Psoas muscle (tissue), 8 donors: Measurements from ENCODE around the gene IL21R. TPM values are rescaled to one million over a fixed set of nuclear protein-coding genes. Genes with fewer than 3 reads are reported as not detected.

Experiments
- ATAC-seq, 4 donors: fragments of 200-7000 bp; cut with Tn5 transposase; one replicate each; pipeline ENCODE4 v1.9.1; 2020; ENCODE audit warnings: moderate library complexity in 3 of 4, mild to moderate bottlenecking in 2 of 4
- DNase-seq, 2 donors: peaks; one replicate each; pipeline ENCODE4 v3.0.0-alpha.2; 2020
- H3K27ac ChIP-seq: fragments of 200-600 bp; one replicate; pipeline ENCODE4 v1.8.0; 2022
- H3K27me3 ChIP-seq, 3 donors: fragments of 200-600 bp in 1 of 3; one replicate each; pipeline versions ENCODE4 v1.6.1 to v1.8.0; 2013 to 2022; ENCODE audit warnings: low read length in 2 of 3, mild to moderate bottlenecking in 2 of 3, moderate library complexity in 1 of 3; ENCODE audit not compliant: insufficient read depth in 3 of 3
- H3K36me3 ChIP-seq, 2 donors: fragments of 200-600 bp in 1 of 2; one replicate each; pipeline versions ENCODE4 v1.6.1 to v1.8.0; 2013 to 2022; ENCODE audit warnings: low read depth in 1 of 2, mild to moderate bottlenecking in 1 of 2, moderate library complexity in 1 of 2; ENCODE audit not compliant: insufficient read depth in 1 of 2
- H3K4me1 ChIP-seq: fragments of 200-600 bp; one replicate; pipeline ENCODE4 v1.8.0; 2022
- H3K4me3 ChIP-seq: fragments of 200-600 bp; one replicate; pipeline ENCODE4 v1.8.0; 2022; ENCODE audit warnings: mild to moderate bottlenecking
- H3K9me3 ChIP-seq: fragments of 200-600 bp; one replicate; pipeline ENCODE4 v1.8.0; 2022
- WGBS, 3 donors: extraction: QIAGEN DNeasy Blood & Tissue Kit; methylation state at CpG; one replicate each; pipeline versions ENCODE4 v1.1.6 to v1.1.7; 2013; 5-methylcytosine and 5-hydroxymethylcytosine counted together
- intact Hi-C, 2 donors: fragments of 100-400 bp; cut with DNase I; formaldehyde crosslinking; loops; one replicate each; pipeline versions ENCODE4 v1.11.0 to v1.14.2; 2022
- polyA plus RNA-seq, 3 donors: library from polyadenylated mRNA; stranded (reverse); fragments of 200-250 nt; gene quantifications; one replicate each; pipeline ENCODE4 v1.2.3, GENCODE V29; 2013
- total RNA-seq, 4 donors: library from RNA; stranded (reverse); fragmentation: NEBNext Ultra II Directional in 2 of 4; extraction: Animal tissue kit (Norgen Biotek cat#: 25700) in 2 of 4; gene quantifications; one replicate each; pipeline versions ENCODE4 v1.2.1 to v1.2.4, GENCODE V29; 2021 to 2023
- TF ChIP-seq, protein P1 (sequence below): fragments of 200-600 bp; IDR thresholded peaks from one replicate; pipeline ENCODE4 v1.8.0; 2022; ENCODE audit warnings: antibody characterized with exemption
- donor health status: healthy with polysubstance abuse.
- donor health status: DM: no; HTN: no; CAD: no; lungs with moderate emphysema.
- donor health status: Bipolar disorder and iron deficiency.
- donor health status: healthy.
- donor health status: DM: yes; HTN: yes; CAD: no.
- donor health status: DM: no; HTN: no; CAD: no.
- donor health status: DM: no; HTN: no; CAD: no.
- donor health status: DM: yes; HTN: yes; CAD: no.

The IL21R gene
- total and polyA plus RNA-seq, 7 donors = 0.01 to 0.15 (median 0.08) TPM; not detected in 2

DNA sequence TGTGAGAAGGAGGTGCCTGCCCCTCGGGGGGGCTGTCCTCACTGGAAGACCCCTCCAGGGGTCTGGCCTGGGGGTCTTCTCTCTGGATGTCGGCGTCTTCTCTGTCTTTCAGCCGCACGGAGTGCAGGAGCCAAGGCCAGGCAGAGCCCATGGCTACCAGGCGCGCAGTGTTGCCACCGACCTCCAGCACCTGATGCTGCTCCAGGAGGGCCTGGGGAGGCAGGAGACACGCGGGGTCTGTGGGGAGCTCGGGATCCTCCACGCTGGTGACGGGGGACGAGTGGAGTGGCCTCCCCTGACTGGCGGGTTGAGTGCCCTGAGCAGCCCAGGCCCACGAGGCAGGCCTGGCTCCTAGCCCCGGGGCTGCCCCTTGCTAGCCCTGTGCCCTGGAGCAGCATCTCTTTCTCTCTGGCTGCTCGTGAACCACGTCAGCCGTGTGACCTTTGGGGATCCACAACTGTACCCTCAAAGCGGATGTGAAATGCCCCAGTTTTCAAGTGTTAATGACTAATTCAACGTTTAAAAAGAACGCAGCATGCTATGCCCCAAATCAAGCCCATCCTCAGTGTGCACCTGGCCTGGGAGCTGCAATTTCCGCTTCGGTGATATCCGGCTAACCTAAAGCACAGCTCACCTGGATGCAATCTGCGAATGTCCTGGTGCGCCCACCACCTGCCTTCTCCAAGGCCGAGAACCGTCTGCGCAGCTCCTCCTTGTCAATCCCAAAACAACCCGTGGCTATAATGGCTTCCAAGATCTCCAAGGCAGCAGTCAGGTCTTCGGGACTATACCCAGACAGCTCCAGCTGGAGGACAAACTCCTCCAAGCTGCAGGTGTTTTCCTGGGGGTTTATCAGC is 62.9 kb downstream of the IL21R start:
- WGBS, 3 donors = 92 to 95% (median 92%) methylated on average over 29 to 33 of the region's 33 CpGs
- peaks cover 23% of the 10 kb centered on the region for H3K4me1 ChIP-seq
- peaks cover 14 to 91% of the 10 kb centered on the region in 2 donors for H3K36me3 ChIP-seq
- ATAC-seq (no peak), DNase-seq (no peak)
- H3K4me3 ChIP-seq = no peak overlapping the region
- intact Hi-C loops = loop anchor here in 1 of 2 donors (10.0 kb wide), 1 partner anchor 1510 kb away; the partner anchor contains the start of gene SPNS1
- H3K9me3 ChIP-seq = no peaks in the 10 kb centered on the region
- no peak overlapping the region for H3K27ac ChIP-seq
- TF ChIP-seq, protein P1, sequence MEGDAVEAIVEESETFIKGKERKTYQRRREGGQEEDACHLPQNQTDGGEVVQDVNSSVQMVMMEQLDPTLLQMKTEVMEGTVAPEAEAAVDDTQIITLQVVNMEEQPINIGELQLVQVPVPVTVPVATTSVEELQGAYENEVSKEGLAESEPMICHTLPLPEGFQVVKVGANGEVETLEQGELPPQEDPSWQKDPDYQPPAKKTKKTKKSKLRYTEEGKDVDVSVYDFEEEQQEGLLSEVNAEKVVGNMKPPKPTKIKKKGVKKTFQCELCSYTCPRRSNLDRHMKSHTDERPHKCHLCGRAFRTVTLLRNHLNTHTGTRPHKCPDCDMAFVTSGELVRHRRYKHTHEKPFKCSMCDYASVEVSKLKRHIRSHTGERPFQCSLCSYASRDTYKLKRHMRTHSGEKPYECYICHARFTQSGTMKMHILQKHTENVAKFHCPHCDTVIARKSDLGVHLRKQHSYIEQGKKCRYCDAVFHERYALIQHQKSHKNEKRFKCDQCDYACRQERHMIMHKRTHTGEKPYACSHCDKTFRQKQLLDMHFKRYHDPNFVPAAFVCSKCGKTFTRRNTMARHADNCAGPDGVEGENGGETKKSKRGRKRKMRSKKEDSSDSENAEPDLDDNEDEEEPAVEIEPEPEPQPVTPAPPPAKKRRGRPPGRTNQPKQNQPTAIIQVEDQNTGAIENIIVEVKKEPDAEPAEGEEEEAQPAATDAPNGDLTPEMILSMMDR = no peak
- H3K27me3 ChIP-seq = no peaks in the 10 kb centered on the region

DNA sequence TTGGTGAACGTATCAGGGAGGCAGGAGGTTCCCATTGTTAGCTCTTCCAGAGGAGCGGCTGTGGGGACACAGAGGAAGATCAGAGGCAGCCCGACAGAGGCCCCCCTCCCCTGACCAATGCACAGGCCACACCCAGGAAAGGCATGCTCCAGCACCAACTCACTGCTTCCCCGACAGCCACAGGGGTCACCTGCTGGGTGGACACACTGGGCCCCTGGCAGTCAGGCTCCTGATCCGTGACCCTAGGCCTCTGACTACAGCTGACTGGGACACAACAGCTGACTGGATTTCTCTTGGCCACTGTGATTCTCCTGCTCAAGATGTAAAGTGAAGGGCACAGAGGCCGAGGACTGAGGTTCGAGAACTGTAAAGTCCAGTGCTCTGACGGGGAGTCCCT is 63.5 kb downstream of the IL21R start:
- 72 to 81% (median 73%) methylated on average over 8 of the region's 8 CpGs for WGBS, 3 donors

DNA sequence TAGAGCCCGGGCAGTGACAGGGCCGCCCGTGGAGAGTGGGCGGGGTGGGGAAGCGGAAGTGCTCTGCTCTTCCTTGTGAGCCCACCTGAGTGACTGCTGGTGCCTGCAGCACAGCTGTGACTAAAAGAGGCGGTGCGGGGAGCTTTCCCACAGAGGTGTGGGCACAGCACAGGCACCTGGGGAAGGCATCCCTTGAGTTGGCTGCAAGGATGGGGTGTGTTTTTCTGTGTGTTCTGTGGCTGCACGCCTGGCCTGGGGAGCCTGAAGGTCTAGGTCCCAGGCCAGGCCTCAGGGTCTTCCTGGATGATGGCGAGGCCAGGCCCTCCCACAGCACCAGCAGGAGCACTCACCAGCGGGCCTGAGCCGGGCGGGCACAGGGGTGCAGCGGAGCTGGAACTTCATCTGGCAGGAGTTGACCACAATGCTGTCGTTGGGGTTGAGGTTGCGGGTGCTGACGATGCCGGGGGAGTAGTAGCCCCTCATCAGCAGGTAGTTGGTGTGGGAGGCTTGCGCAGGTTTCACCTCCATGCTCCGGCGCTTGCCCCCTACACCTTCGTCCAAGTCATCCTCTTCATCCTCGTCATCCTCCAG is 67.1 kb downstream of the IL21R start:
- no peak overlapping the region for H3K27ac ChIP-seq
- H3K27me3 ChIP-seq = no peaks in the 10 kb centered on the region
- ATAC-seq (no peak), DNase-seq (no peak)
- TF ChIP-seq, protein P1 = no peak
- WGBS, 3 donors = 94 to 96% (median 96%) methylated on average over 21 to 22 of the region's 22 CpGs
- H3K9me3 ChIP-seq = no peaks in the 10 kb centered on the region
- H3K36me3 ChIP-seq = peaks cover 19 to 100% of the 10 kb centered on the region in 2 donors
- intact Hi-C loops = loop anchor here in 1 of 2 donors (10.0 kb wide), 1 partner anchor 1506 kb away; the partner anchor contains the start of gene SPNS1
- no peak overlapping the region for H3K4me3 ChIP-seq
- peaks cover 4% of the 10 kb centered on the region for H3K4me1 ChIP-seq

More for the DNA sequence above, 63.5 kb downstream of the IL21R start:
- no peak for ATAC-seq
- Histone ChIP-seq H3K9me3 (no peaks in the 10 kb centered on the region), H3K27me3 (no peaks in the 10 kb centered on the region), H3K4me3 (no peak overlapping the region), H3K27ac (no peak overlapping the region), H3K36me3 (peaks cover 14 to 91% of the 10 kb centered on the region in 2 donors), H3K4me1 (peaks cover 17% of the 10 kb centered on the region)
- TF ChIP-seq, protein P1 = no peak
- intact Hi-C loops = loop anchor here in 1 of 2 donors (10.0 kb wide), 1 partner anchor 1509 kb away; the partner anchor contains the start of gene SPNS1
- DNase-seq = no peak

DNA sequence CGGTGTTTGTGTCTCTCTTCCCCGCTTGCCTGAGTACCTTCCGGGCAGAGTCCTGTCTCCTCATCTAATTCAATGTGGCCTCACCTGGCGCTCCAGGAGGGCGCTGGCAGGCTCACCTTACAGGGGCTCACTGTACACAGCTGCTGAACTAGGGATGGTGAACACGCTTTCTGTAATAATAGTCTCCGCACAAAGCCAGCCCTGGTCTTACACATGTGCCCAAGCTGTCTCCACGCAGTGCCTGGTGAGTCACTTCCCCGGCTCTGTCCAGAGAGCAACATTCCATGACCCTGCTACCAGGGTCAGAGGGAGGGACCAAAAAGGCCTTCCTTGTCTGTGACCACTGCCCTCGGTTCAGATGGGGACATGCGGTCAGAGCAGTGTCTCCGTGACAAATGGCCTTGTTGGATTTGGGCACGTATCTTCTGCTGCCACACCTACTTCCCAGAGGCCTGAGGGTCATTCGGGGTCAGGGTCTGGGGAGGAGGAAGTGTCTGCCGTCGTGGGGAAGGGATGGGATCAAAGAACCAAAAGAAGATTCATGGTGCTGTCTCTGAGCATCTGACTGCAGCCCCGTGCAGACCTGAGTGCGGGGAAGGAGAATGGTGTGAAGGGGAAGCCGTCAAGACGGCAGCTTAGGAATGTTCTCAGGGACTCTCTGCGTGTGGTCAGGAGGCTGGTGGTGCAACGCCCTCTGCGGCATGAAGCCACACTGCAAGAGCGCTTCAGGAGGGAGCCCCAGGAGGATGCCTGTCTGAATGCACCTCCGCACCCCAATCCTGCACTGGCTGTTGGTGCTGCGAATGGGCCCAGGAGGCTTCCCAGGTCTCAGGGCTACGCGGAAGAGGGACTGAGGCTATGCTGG is 68.8 kb downstream of the IL21R start:
- Histone ChIP-seq H3K27ac (no peak overlapping the region), H3K4me1 (peaks cover 4% of the 10 kb centered on the region), H3K27me3 (no peaks in the 10 kb centered on the region), H3K4me3 (no peak overlapping the region), H3K36me3 (peaks cover 16 to 100% of the 10 kb centered on the region in 2 donors), H3K9me3 (no peaks in the 10 kb centered on the region)
- TF ChIP-seq, protein P1 = no peak
- DNase-seq (peak; percentile 64 to 76), ATAC-seq (peak; percentile 65 to 90 (median 82))
- WGBS, 3 donors = 54 to 67% (median 58%) methylated on average over 27 to 28 of the region's 28 CpGs
- intact Hi-C loops = no loop called here
